Stimulated activated effector memory CD8-positive, alpha-beta T cell treated with anti-CD3 and anti-CD28 coated beads, Interleukin-12 subunit alpha, Interleukin-12 subunit beta, amount 100 ng/mL, for 72 hours (primary cell): ENCODE measurements around the gene KY.

Source experiments
- ATAC-seq: fragments of 150-1000 bp; cut with Tn5 transposase; 2 replicates; pipeline ENCODE4 v1.10.0; 2021
- DNase-seq, 2 donors: peaks; one replicate each; pipeline ENCODE4 v3.0.0; 2021 to 2022; ENCODE audit warnings: low spot score in 2 of 2
- H3K27ac Mint-ChIP-seq: one replicate; pipeline ENCODE4 v1.8.0; 2022; ENCODE audit warnings: mild to moderate bottlenecking, mixed read lengths
- H3K36me3 Mint-ChIP-seq: one replicate; pipeline ENCODE4 v1.8.0; 2022; ENCODE audit warnings: mild to moderate bottlenecking, mixed read lengths
- H3K4me1 Mint-ChIP-seq: one replicate; pipeline ENCODE4 v1.8.0; 2022; ENCODE audit warnings: mixed read lengths
- H3K4me3 Mint-ChIP-seq: one replicate; pipeline ENCODE4 v1.8.0; 2022; ENCODE audit warnings: mild to moderate bottlenecking, mixed read lengths
- H3K9me3 Mint-ChIP-seq: one replicate; pipeline ENCODE4 v1.8.0; 2022; ENCODE audit warnings: mixed read lengths

Gene KY

GRCh38 chr3:134620476-134621115 is 30.2 kb downstream of the KY start:
- ATAC-seq, result no peak
- Mint-ChIP-seq H3K4me3 (no peak overlapping the region), H3K4me1 (no peaks in the 10 kb centered on the region), H3K27ac (no peak overlapping the region), H3K36me3 (no peaks in the 10 kb centered on the region), H3K9me3 (no peaks in the 10 kb centered on the region)
- DNase-seq, result no peak

GRCh38 chr3:134619884-134620445 is 30.9 kb downstream of the KY start:
- no peaks in the 10 kb centered on the region for H3K36me3 Mint-ChIP-seq
- H3K9me3 Mint-ChIP-seq, result no peaks in the 10 kb centered on the region
- DNase-seq (no peak), ATAC-seq (no peak)
- no peaks in the 10 kb centered on the region for H3K4me1 Mint-ChIP-seq
- no peak overlapping the region for H3K27ac Mint-ChIP-seq
- no peak overlapping the region for H3K4me3 Mint-ChIP-seq

- DNase-seq, result no peak
- Mint-ChIP-seq H3K4me1 (no peaks in the 10 kb centered on the region), H3K4me3 (no peak overlapping the region), H3K9me3 (no peaks in the 10 kb centered on the region), H3K27ac (no peak overlapping the region), H3K36me3 (no peaks in the 10 kb centered on the region)
- ATAC-seq, result no peak
These were observed 31.6 kb downstream of the KY start for GRCh38 chr3:134619301-134619615.

GRCh38 chr3:134618478-134619300 is 32.1 kb downstream of the KY start:
- H3K4me1 Mint-ChIP-seq, result no peaks in the 10 kb centered on the region
- no peak overlapping the region for H3K27ac Mint-ChIP-seq
- no peak overlapping the region for H3K4me3 Mint-ChIP-seq
- no peak for ATAC-seq
- no peaks in the 10 kb centered on the region for H3K36me3 Mint-ChIP-seq
- no peak for DNase-seq
- H3K9me3 Mint-ChIP-seq, result no peaks in the 10 kb centered on the region

GRCh38 chr3:134617608-134618477 is 33.0 kb downstream of the KY start:
- H3K4me3 Mint-ChIP-seq, result no peak overlapping the region
- H3K36me3 Mint-ChIP-seq, result no peaks in the 10 kb centered on the region
- H3K27ac Mint-ChIP-seq, result no peak overlapping the region
- DNase-seq (no peak), ATAC-seq (peak; percentile 19)
- H3K4me1 Mint-ChIP-seq, result no peaks in the 10 kb centered on the region
- no peaks in the 10 kb centered on the region for H3K9me3 Mint-ChIP-seq

GRCh38 chr3:134615743-134616142 is 35.1 kb downstream of the KY start:
- no peak overlapping the region for H3K27ac Mint-ChIP-seq
- no peaks in the 10 kb centered on the region for H3K36me3 Mint-ChIP-seq
- H3K9me3 Mint-ChIP-seq, result no peaks in the 10 kb centered on the region
- H3K4me1 Mint-ChIP-seq, result no peaks in the 10 kb centered on the region
- no peak overlapping the region for H3K4me3 Mint-ChIP-seq
- DNase-seq, result no peak
- no peak for ATAC-seq

GRCh38 chr3:134614955-134615354 is 35.9 kb downstream of the KY start:
- no peak for ATAC-seq
- Mint-ChIP-seq H3K4me1 (no peaks in the 10 kb centered on the region), H3K4me3 (no peak overlapping the region), H3K27ac (no peak overlapping the region), H3K36me3 (no peaks in the 10 kb centered on the region), H3K9me3 (no peaks in the 10 kb centered on the region)
- no peak for DNase-seq

- Mint-ChIP-seq H3K4me3 (no peak overlapping the region), H3K27ac (no peak overlapping the region), H3K36me3 (no peaks in the 10 kb centered on the region), H3K4me1 (no peaks in the 10 kb centered on the region), H3K9me3 (no peaks in the 10 kb centered on the region)
- DNase-seq (peak in 1 of 2 donors; percentile 28), ATAC-seq (no peak)
These were observed 37.8 kb downstream of the KY start for GRCh38 chr3:134613006-134613520.

- no peaks in the 10 kb centered on the region for H3K36me3 Mint-ChIP-seq
- H3K4me1 Mint-ChIP-seq, result no peaks in the 10 kb centered on the region
- ATAC-seq (no peak), DNase-seq (peak in 1 of 2 donors; percentile 30)
- no peaks in the 10 kb centered on the region for H3K9me3 Mint-ChIP-seq
- H3K4me3 Mint-ChIP-seq, result no peak overlapping the region
- no peak overlapping the region for H3K27ac Mint-ChIP-seq
These were observed 39.3 kb downstream of the KY start for GRCh38 chr3:134611516-134611915.

- peak in 1 of 2 donors; percentile 25 for DNase-seq
- Mint-ChIP-seq H3K27ac (no peak overlapping the region), H3K36me3 (no peaks in the 10 kb centered on the region), H3K4me3 (no peak overlapping the region), H3K4me1 (no peaks in the 10 kb centered on the region), H3K9me3 (no peaks in the 10 kb centered on the region)
- no peak for ATAC-seq
These were observed 40.1 kb downstream of the KY start for GRCh38 chr3:134610432-134611385.

- no peak for ATAC-seq
These were observed 40.9 kb downstream of the KY start for GRCh38 chr3:134609821-134610431.

GRCh38 chr3:134608771-134609435 is 41.9 kb downstream of the KY start:
- H3K27ac Mint-ChIP-seq, result no peak overlapping the region
- no peaks in the 10 kb centered on the region for H3K9me3 Mint-ChIP-seq
- no peak overlapping the region for H3K4me3 Mint-ChIP-seq

More at GRCh38 chr3:134609821-134610431, 40.9 kb downstream of the KY start:
- DNase-seq, result peak in 1 of 2 donors; percentile 41
- no peaks in the 10 kb centered on the region for H3K9me3 Mint-ChIP-seq
- H3K4me1 Mint-ChIP-seq, result no peaks in the 10 kb centered on the region
- H3K36me3 Mint-ChIP-seq, result no peaks in the 10 kb centered on the region
- no peak overlapping the region for H3K27ac Mint-ChIP-seq
- H3K4me3 Mint-ChIP-seq, result no peak overlapping the region

GRCh38 chr3:134608023-134608770 is 42.6 kb downstream of the KY start:
- H3K36me3 Mint-ChIP-seq, result no peaks in the 10 kb centered on the region
- H3K4me1 Mint-ChIP-seq, result no peaks in the 10 kb centered on the region
- DNase-seq (no peak), ATAC-seq (no peak)
- H3K27ac Mint-ChIP-seq, result no peak overlapping the region
- no peaks in the 10 kb centered on the region for H3K9me3 Mint-ChIP-seq
- no peak overlapping the region for H3K4me3 Mint-ChIP-seq

More at GRCh38 chr3:134608771-134609435, 41.9 kb downstream of the KY start:
- Mint-ChIP-seq H3K36me3 (no peaks in the 10 kb centered on the region), H3K4me1 (no peaks in the 10 kb centered on the region)
- ATAC-seq (no peak), DNase-seq (peak in 1 of 2 donors; percentile 36)
